ENCODE results near the gene LCAT.
"Not testable (repeated sequence)": the region's sequence is repeated elsewhere in the genome, so short reads cannot be mapped to it uniquely, and the experiment has no call there.

LCAT gene

DNA sequence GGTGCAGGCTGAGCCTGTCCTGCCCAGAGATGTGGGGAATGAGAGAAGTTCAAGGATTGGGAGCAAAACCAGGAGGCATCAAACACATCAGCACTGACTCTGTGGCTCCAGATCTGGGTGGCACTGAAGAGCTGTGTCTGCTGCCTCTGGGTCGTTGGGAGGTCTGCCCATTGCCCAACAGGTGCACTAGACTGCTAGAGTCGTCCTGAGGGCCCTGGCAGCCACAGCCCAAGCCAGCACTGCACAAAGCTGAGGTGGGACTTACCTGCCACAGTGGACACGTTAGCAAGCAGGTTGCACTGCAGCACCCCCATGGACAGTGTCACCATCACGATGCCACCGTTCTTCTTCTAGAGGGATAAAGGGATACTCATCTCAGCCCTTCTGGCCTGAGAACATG is 33.1 kb upstream of the LCAT start:
- Histone ChIP-seq H3K4me3 (ENCODE audit: insufficient read depth in 1 of 2, low read depth in 1 of 2, low read length in 2 of 2) (no peak overlapping the region), H2AK5ac (ENCODE audit: low read length, severe bottlenecking) (no peak overlapping the region), H4K91ac (ENCODE audit: low read length) (no peak overlapping the region), H3K4me1 (ENCODE audit: control insufficient read depth, insufficient read depth, low read depth, low read length) (no peaks in the 10 kb centered on the region), H2AFZ (ENCODE audit: low read depth, low read length) (no peak overlapping the region), H3K36me3 (ENCODE audit: control insufficient read depth in 1 of 2, insufficient read depth in 2 of 2, low read depth in 1 of 2, low read length in 2 of 2) (no peaks in the 10 kb centered on the region), H3K79me1 (replicated peaks; ENCODE audit: low read length, poor library complexity, severe bottlenecking) (no peaks in the 10 kb centered on the region), H3K9me3 (ENCODE audit: control insufficient read depth, low read length) (no peaks in the 10 kb centered on the region), H2BK12ac (ENCODE audit: low read length in 2 of 2) (no peak overlapping the region), H2BK15ac (ENCODE audit: low read depth, poor library complexity, severe bottlenecking) (no peak overlapping the region), H2BK5ac (ENCODE audit: low read depth, low read length, poor library complexity, severe bottlenecking) (no peak overlapping the region), H4K8ac (ENCODE audit: low read length) (no peak overlapping the region), H3K18ac (ENCODE audit: low read depth in 1 of 2, low read length in 2 of 2) (no peak overlapping the region), H3K4ac (ENCODE audit: low read depth in 1 of 2, low read length in 2 of 2) (no peak overlapping the region), H3K27ac (ENCODE audit: low read length, poor library complexity, severe bottlenecking) (no peak overlapping the region), H3K23ac (ENCODE audit: low read length in 2 of 2) (no peak overlapping the region), H3K27me3 (ENCODE audit: control insufficient read depth in 1 of 2, insufficient read depth in 1 of 2, low read length in 2 of 2) (peaks cover 32 to 47% of the 10 kb centered on the region in 2 experiments), H3K14ac (ENCODE audit: low read length in 2 of 2) (no peak overlapping the region), H3K9ac (ENCODE audit: low read length) (no peak overlapping the region), H3K4me2 (ENCODE audit: low read length, poor library complexity, severe bottlenecking) (no peak overlapping the region), H2BK120ac (ENCODE audit: low read depth, low read length) (no peak overlapping the region)
- DNase-seq: no peak
- 67% methylated on average over 5 of the region's 5 CpGs for WGBS

DNA sequence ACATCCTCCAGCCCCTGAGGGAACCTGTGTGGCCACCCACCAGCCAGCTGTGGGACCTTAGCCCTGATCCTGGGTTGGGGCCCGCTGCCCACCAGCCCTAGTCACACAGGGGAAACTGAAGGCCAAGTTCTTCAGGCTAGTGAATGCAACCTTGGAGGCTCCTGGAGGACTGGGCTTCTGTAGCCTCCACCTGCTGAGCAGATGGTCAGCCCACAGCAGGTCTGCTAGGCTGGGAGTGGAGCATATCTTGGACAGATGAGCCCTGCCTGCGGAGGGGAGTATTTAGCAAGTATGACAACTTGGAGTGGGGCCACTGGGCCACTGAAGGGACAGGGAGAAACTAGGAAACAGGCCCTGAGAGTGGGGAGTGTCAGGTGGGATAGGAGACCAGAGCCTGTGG is 32.3 kb upstream of the LCAT start:
- no peak overlapping the region for H3K4me2 ChIP-seq (ENCODE audit: low read length, poor library complexity, severe bottlenecking)
- H3K36me3 ChIP-seq (ENCODE audit: control insufficient read depth in 1 of 2, insufficient read depth in 2 of 2, low read depth in 1 of 2, low read length in 2 of 2): no peaks in the 10 kb centered on the region
- H3K9ac ChIP-seq (ENCODE audit: low read length): no peak overlapping the region
- H3K27me3 ChIP-seq (ENCODE audit: control insufficient read depth in 1 of 2, insufficient read depth in 1 of 2, low read length in 2 of 2): peaks cover 32 to 47% of the 10 kb centered on the region in 2 experiments
- H2BK120ac ChIP-seq (ENCODE audit: low read depth, low read length): no peak overlapping the region
- H2AFZ ChIP-seq (ENCODE audit: low read depth, low read length): no peak overlapping the region
- no peaks in the 10 kb centered on the region for H3K9me3 ChIP-seq (ENCODE audit: control insufficient read depth, low read length)
- no peak overlapping the region for H2BK12ac ChIP-seq (ENCODE audit: low read length in 2 of 2)
- H3K4me3 ChIP-seq (ENCODE audit: insufficient read depth in 1 of 2, low read depth in 1 of 2, low read length in 2 of 2): no peak overlapping the region
- H4K8ac ChIP-seq (ENCODE audit: low read length): no peak overlapping the region
- no peak overlapping the region for H3K27ac ChIP-seq (ENCODE audit: low read length, poor library complexity, severe bottlenecking)
- H2BK15ac ChIP-seq (ENCODE audit: low read depth, poor library complexity, severe bottlenecking): no peak overlapping the region
- no peak overlapping the region for H3K14ac ChIP-seq (ENCODE audit: low read length in 2 of 2)
- H3K4me1 ChIP-seq (ENCODE audit: control insufficient read depth, insufficient read depth, low read depth, low read length): no peaks in the 10 kb centered on the region
- no peak for DNase-seq
- H2AK5ac ChIP-seq (ENCODE audit: low read length, severe bottlenecking): no peak overlapping the region
- H4K91ac ChIP-seq (ENCODE audit: low read length): no peak overlapping the region
- no peak overlapping the region for H3K4ac ChIP-seq (ENCODE audit: low read depth in 1 of 2, low read length in 2 of 2)
- 98% methylated on average over 2 of the region's 2 CpGs for WGBS
- H3K23ac ChIP-seq (ENCODE audit: low read length in 2 of 2): no peak overlapping the region
- H3K79me1 ChIP-seq (replicated peaks; ENCODE audit: low read length, poor library complexity, severe bottlenecking): no peaks in the 10 kb centered on the region
- H2BK5ac ChIP-seq (ENCODE audit: low read depth, low read length, poor library complexity, severe bottlenecking): no peak overlapping the region
- no peak overlapping the region for H3K18ac ChIP-seq (ENCODE audit: low read depth in 1 of 2, low read length in 2 of 2)

DNA sequence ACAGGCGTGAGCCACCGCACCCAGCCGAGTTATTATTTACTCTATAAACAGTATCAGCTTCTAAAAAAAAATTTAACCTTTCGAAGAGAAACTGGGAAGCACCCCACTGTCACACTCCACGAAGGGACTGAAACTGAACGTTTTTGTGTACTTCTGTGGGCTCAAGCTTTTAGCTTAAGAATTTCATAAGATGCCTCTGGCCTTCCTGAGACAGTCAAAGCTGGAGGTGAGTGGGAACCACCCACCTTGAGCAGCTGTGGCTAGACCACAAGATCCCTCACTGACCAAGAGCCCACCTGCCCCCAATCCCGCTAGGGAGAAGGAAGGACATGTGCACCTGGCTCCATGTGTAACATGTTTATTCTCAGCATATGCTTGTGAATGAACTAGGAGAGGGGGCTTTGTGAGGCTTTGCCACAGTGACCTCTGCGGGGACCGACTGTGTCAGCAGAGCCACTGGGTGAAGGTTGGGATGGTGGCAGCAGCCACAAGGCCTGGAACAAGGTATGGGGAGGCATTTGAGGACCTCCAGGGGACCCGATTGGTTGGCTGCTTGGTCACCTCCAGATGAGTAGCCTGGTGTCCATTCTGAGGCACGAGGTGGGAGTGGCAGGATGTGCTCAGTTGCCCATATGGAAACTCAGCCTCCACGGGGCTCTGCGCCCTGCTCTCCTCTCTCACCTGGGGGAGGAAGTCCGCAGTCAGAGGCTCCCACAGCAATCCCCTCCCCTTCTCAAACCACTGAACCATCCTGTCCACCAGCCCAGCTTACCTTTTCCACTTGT is 31.6 kb upstream of the LCAT start:
- Histone ChIP-seq H2BK15ac (ENCODE audit: low read depth, poor library complexity, severe bottlenecking) (no peak overlapping the region), H3K4me2 (ENCODE audit: low read length, poor library complexity, severe bottlenecking) (no peak overlapping the region), H3K36me3 (ENCODE audit: control insufficient read depth in 1 of 2, insufficient read depth in 2 of 2, low read depth in 1 of 2, low read length in 2 of 2) (no peaks in the 10 kb centered on the region), H3K79me1 (replicated peaks; ENCODE audit: low read length, poor library complexity, severe bottlenecking) (no peaks in the 10 kb centered on the region), H3K4me3 (ENCODE audit: insufficient read depth in 1 of 2, low read depth in 1 of 2, low read length in 2 of 2) (no peak overlapping the region), H3K14ac (ENCODE audit: low read length in 2 of 2) (no peak overlapping the region), H3K27me3 (ENCODE audit: control insufficient read depth in 1 of 2, insufficient read depth in 1 of 2, low read length in 2 of 2) (peaks cover 32 to 47% of the 10 kb centered on the region in 2 experiments), H4K8ac (ENCODE audit: low read length) (no peak overlapping the region), H3K9me3 (ENCODE audit: control insufficient read depth, low read length) (no peaks in the 10 kb centered on the region), H3K27ac (ENCODE audit: low read length, poor library complexity, severe bottlenecking) (no peak overlapping the region), H2BK120ac (ENCODE audit: low read depth, low read length) (no peak overlapping the region), H2BK5ac (ENCODE audit: low read depth, low read length, poor library complexity, severe bottlenecking) (no peak overlapping the region), H3K23ac (ENCODE audit: low read length in 2 of 2) (no peak overlapping the region), H4K91ac (ENCODE audit: low read length) (no peak overlapping the region), H2BK12ac (ENCODE audit: low read length in 2 of 2) (no peak overlapping the region), H3K4ac (ENCODE audit: low read depth in 1 of 2, low read length in 2 of 2) (no peak overlapping the region), H2AFZ (ENCODE audit: low read depth, low read length) (no peak overlapping the region), H3K4me1 (ENCODE audit: control insufficient read depth, insufficient read depth, low read depth, low read length) (no peaks in the 10 kb centered on the region), H2AK5ac (ENCODE audit: low read length, severe bottlenecking) (no peak overlapping the region), H3K18ac (ENCODE audit: low read depth in 1 of 2, low read length in 2 of 2) (no peak overlapping the region), H3K9ac (ENCODE audit: low read length) (no peak overlapping the region)
- DNase-seq: no peak
- WGBS: 83% methylated on average over 14 of the region's 14 CpGs

DNA sequence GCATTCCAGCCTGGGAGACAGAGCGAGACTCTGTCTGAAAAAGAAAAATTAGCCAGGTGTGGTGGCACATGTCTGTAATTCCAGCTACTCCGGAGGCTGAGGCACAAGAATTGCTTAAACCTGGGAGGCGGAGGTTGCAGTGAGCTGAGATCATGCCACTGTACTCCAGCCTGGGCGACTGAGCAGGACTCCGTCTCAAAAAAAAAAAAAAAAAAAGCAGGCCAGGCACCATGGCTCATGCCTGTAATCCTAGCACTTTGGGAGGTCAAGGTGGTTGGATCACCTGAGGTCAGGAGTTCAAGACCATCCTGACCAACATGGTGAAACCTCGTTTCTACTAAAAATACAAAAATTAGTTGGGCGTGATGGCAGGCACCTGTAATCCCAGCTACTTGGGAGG is 28.4 kb upstream of the LCAT start:
- not testable (repeated sequence) for H3K27ac ChIP-seq (ENCODE audit: low read length, poor library complexity, severe bottlenecking); H3K18ac ChIP-seq (ENCODE audit: low read depth in 1 of 2, low read length in 2 of 2); DNase-seq; H3K36me3 ChIP-seq (ENCODE audit: control insufficient read depth in 1 of 2, insufficient read depth in 2 of 2, low read depth in 1 of 2, low read length in 2 of 2); H2BK15ac ChIP-seq (ENCODE audit: low read depth, poor library complexity, severe bottlenecking); H3K4me1 ChIP-seq (ENCODE audit: control insufficient read depth, insufficient read depth, low read depth, low read length); H2AK5ac ChIP-seq (ENCODE audit: low read length, severe bottlenecking); H3K9ac ChIP-seq (ENCODE audit: low read length); H3K4me3 ChIP-seq (ENCODE audit: insufficient read depth in 1 of 2, low read depth in 1 of 2, low read length in 2 of 2); H4K8ac ChIP-seq (ENCODE audit: low read length); H2BK120ac ChIP-seq (ENCODE audit: low read depth, low read length); H3K23ac ChIP-seq (ENCODE audit: low read length in 2 of 2); H4K91ac ChIP-seq (ENCODE audit: low read length); H3K14ac ChIP-seq (ENCODE audit: low read length in 2 of 2); H2AFZ ChIP-seq (ENCODE audit: low read depth, low read length); H3K9me3 ChIP-seq (ENCODE audit: control insufficient read depth, low read length); H2BK12ac ChIP-seq (ENCODE audit: low read length in 2 of 2); H3K4me2 ChIP-seq (ENCODE audit: low read length, poor library complexity, severe bottlenecking); H3K79me1 ChIP-seq (replicated peaks; ENCODE audit: low read length, poor library complexity, severe bottlenecking); H3K4ac ChIP-seq (ENCODE audit: low read depth in 1 of 2, low read length in 2 of 2); H2BK5ac ChIP-seq (ENCODE audit: low read depth, low read length, poor library complexity, severe bottlenecking)
- WGBS: 98% methylated on average over 6 of the region's 7 CpGs
- H3K27me3 ChIP-seq (ENCODE audit: control insufficient read depth in 1 of 2, insufficient read depth in 1 of 2, low read length in 2 of 2): peaks cover 17 to 21% of the 10 kb centered on the region in 2 experiments

Measured in mesenchymal stem cell (in vitro differentiated cells and primary cell).